Activated T-helper 1 cell treated with anti-CD3 and anti-CD28 coated beads, Interleukin-12 subunit alpha, Interleukin-12 subunit beta, Interleukin-2, Interleukin-4 antibody, amounts not matched to agents 30 ng/mL and 10 ng/mL and 1 ng/mL, durations not matched to agents 14 hours and 24 hours and 36 hours (primary cell): ENCODE measurements around the gene PROM1. TPM values are rescaled to one million over a fixed set of nuclear protein-coding genes. Genes with fewer than 3 reads are reported as not detected.

Experiments
- DNase-seq: peaks from one replicate; pipeline ENCODE4 v3.0.0; 2021; ENCODE audit warnings: low spot score
- H3K27ac Mint-ChIP-seq: one replicate; pipeline ENCODE4 v1.8.0; 2021; ENCODE audit warnings: mild to moderate bottlenecking, mixed read lengths
- H3K27me3 Mint-ChIP-seq: one replicate; pipeline ENCODE4 v1.8.0; 2022; ENCODE audit warnings: mild to moderate bottlenecking, moderate library complexity, mixed read lengths; ENCODE audit not compliant: insufficient read depth
- H3K36me3 Mint-ChIP-seq: one replicate; pipeline ENCODE4 v1.8.0; 2021; ENCODE audit warnings: low read depth, mixed read lengths
- H3K4me1 Mint-ChIP-seq: one replicate; pipeline ENCODE4 v1.8.0; 2021; ENCODE audit warnings: low read depth, mixed read lengths
- H3K4me3 Mint-ChIP-seq: one replicate; pipeline ENCODE4 v1.8.0; 2021; ENCODE audit warnings: mild to moderate bottlenecking, moderate library complexity, mixed read lengths
- H3K9me3 Mint-ChIP-seq: one replicate; pipeline ENCODE4 v1.8.0; 2021; ENCODE audit warnings: mixed read lengths
- intact Hi-C: fragments of 100-400 bp; cut with micrococcal nuclease; formaldehyde crosslinking; loops from one replicate; pipeline ENCODE4 v1.15.1; 2024
- total RNA-seq: library from RNA; stranded (reverse); gene quantifications from 2 replicates; pipeline ENCODE4 v1.2.3, GENCODE V29; 2022

The PROM1 gene
- total RNA-seq, 1 donor from 2014 or later: not detected

GRCh38 chr4:15982842-15983524 is 100.8 kb downstream of the PROM1 start:
- Mint-ChIP-seq H3K27me3 (peaks cover 13% of the 10 kb centered on the region), H3K4me1 (no peaks in the 10 kb centered on the region), H3K9me3 (no peaks in the 10 kb centered on the region), H3K36me3 (no peaks in the 10 kb centered on the region), H3K27ac (no peak overlapping the region), H3K4me3 (no peak overlapping the region)
- no peak for DNase-seq
- intact Hi-C loops: no loop called here

- H3K36me3 Mint-ChIP-seq: no peaks in the 10 kb centered on the region
- intact Hi-C loops: no loop called here
- no peak for DNase-seq
- H3K4me1 Mint-ChIP-seq: no peaks in the 10 kb centered on the region
- H3K9me3 Mint-ChIP-seq: no peaks in the 10 kb centered on the region
- H3K27me3 Mint-ChIP-seq: peaks cover 22% of the 10 kb centered on the region
- H3K4me3 Mint-ChIP-seq: no peak overlapping the region
- H3K27ac Mint-ChIP-seq: no peak overlapping the region
Observed at GRCh38 chr4:15976456-15977447, 107.1 kb downstream of the PROM1 start.

- Mint-ChIP-seq H3K36me3 (no peaks in the 10 kb centered on the region), H3K27ac (no peak overlapping the region), H3K9me3 (peaks cover 2% of the 10 kb centered on the region), H3K4me1 (no peaks in the 10 kb centered on the region), H3K27me3 (peaks cover 29% of the 10 kb centered on the region), H3K4me3 (no peak overlapping the region)
- DNase-seq: no peak
- intact Hi-C loops: no loop called here
Observed at GRCh38 chr4:15971068-15971801, 112.6 kb downstream of the PROM1 start.

- peaks cover 30% of the 10 kb centered on the region for H3K27me3 Mint-ChIP-seq
- H3K36me3 Mint-ChIP-seq: no peaks in the 10 kb centered on the region
- H3K9me3 Mint-ChIP-seq: peaks cover 4% of the 10 kb centered on the region
- intact Hi-C loops: no loop called here
- H3K4me1 Mint-ChIP-seq: peaks cover 6% of the 10 kb centered on the region
- no peak overlapping the region for H3K27ac Mint-ChIP-seq
- no peak for DNase-seq
- no peak overlapping the region for H3K4me3 Mint-ChIP-seq
Observed at GRCh38 chr4:15968551-15969300, 115.1 kb downstream of the PROM1 start.

GRCh38 chr4:15965325-15965724 is 118.5 kb downstream of the PROM1 start:
- Mint-ChIP-seq H3K27me3 (peaks cover 23% of the 10 kb centered on the region), H3K9me3 (peaks cover 4% of the 10 kb centered on the region), H3K36me3 (no peaks in the 10 kb centered on the region), H3K4me3 (no peak overlapping the region), H3K4me1 (peaks cover 29% of the 10 kb centered on the region), H3K27ac (no peak overlapping the region)
- intact Hi-C loops: no loop called here
- no peak for DNase-seq

- DNase-seq: no peak
- intact Hi-C loops: no loop called here
- peaks cover 22% of the 10 kb centered on the region for H3K27me3 Mint-ChIP-seq
- H3K27ac Mint-ChIP-seq: peak overlapping the region; percentile 8
- peaks cover 29% of the 10 kb centered on the region for H3K4me1 Mint-ChIP-seq
- no peak overlapping the region for H3K4me3 Mint-ChIP-seq
- H3K9me3 Mint-ChIP-seq: peaks cover 4% of the 10 kb centered on the region
- no peaks in the 10 kb centered on the region for H3K36me3 Mint-ChIP-seq
Observed at GRCh38 chr4:15964159-15964558, 119.7 kb downstream of the PROM1 start.

GRCh38 chr4:15963576-15963975 is 120.2 kb downstream of the PROM1 start:
- peaks cover 4% of the 10 kb centered on the region for H3K9me3 Mint-ChIP-seq
- peak overlapping the region; percentile 64 for H3K27ac Mint-ChIP-seq
- no peaks in the 10 kb centered on the region for H3K36me3 Mint-ChIP-seq
- H3K4me1 Mint-ChIP-seq: peaks cover 29% of the 10 kb centered on the region
- peaks cover 19% of the 10 kb centered on the region for H3K27me3 Mint-ChIP-seq
- intact Hi-C loops: loop anchor here (1.0 kb wide), 1 partner anchor 38 kb away; no protein-coding TSS in a partner anchor
- DNase-seq: peak; percentile 44
- H3K4me3 Mint-ChIP-seq: no peak overlapping the region

- Mint-ChIP-seq H3K9me3 (peaks cover 4% of the 10 kb centered on the region), H3K27ac (peak within 1 kb of the TSS; percentile 64), H3K4me3 (peak within 1 kb of the TSS; percentile 64), H3K36me3 (no peaks in the 10 kb centered on the region), H3K27me3 (peaks cover 19% of the 10 kb centered on the region), H3K4me1 (peaks cover 29% of the 10 kb centered on the region)
- intact Hi-C loops: loop anchor here (1.0 kb wide), 1 partner anchor 38 kb away; no protein-coding TSS in a partner anchor
- DNase-seq: peak; percentile 40
Observed at GRCh38 chr4:15963001-15963451, 120.8 kb downstream of the PROM1 start, which contains the start of gene FGFBP2. Gene FGFBP2 (minus strand): TSS chr4:15963175. CDS start chr4:15963129, 46 bp downstream.

- Mint-ChIP-seq H3K27me3 (peaks cover 17% of the 10 kb centered on the region), H3K36me3 (no peaks in the 10 kb centered on the region), H3K4me1 (peaks cover 29% of the 10 kb centered on the region), H3K27ac (no peak overlapping the region), H3K4me3 (peak overlapping the region; percentile 63), H3K9me3 (peaks cover 4% of the 10 kb centered on the region)
- no peak for DNase-seq
- intact Hi-C loops: no loop called here
Observed at GRCh38 chr4:15961781-15962510, 121.9 kb downstream of the PROM1 start.

GRCh38 chr4:15958562-15958961 is 125.3 kb downstream of the PROM1 start:
- Mint-ChIP-seq H3K4me1 (peaks cover 22% of the 10 kb centered on the region), H3K36me3 (no peaks in the 10 kb centered on the region), H3K4me3 (no peak overlapping the region), H3K27ac (no peak overlapping the region), H3K9me3 (no peaks in the 10 kb centered on the region), H3K27me3 (peaks cover 7% of the 10 kb centered on the region)
- DNase-seq: no peak
- intact Hi-C loops: loop anchor here (5.0 kb wide), 1 partner anchor 306 kb away; no protein-coding TSS in a partner anchor

- Mint-ChIP-seq H3K4me3 (no peak overlapping the region), H3K27ac (no peak overlapping the region), H3K36me3 (no peaks in the 10 kb centered on the region), H3K4me1 (peaks cover 6% of the 10 kb centered on the region), H3K27me3 (peaks cover 11% of the 10 kb centered on the region), H3K9me3 (no peaks in the 10 kb centered on the region)
- intact Hi-C loops: loop anchor here (1.0 to 5.0 kb wide), 7 partner anchors 74 to 725 kb away; no protein-coding TSS in a partner anchor
- DNase-seq: peak; percentile 61
Observed at GRCh38 chr4:15956179-15956850, 127.5 kb downstream of the PROM1 start.
